Measurements from ENCODE around the gene GALNT5.

- TF ChIP-seq GATA2 (IDR thresholded peaks at IDR 0.05; ENCODE audit: insufficient read depth, insufficient read length, low read depth, low read length) = no peak
- TF ChIP-seq CTCF (IDR thresholded peaks at IDR 0.05; ENCODE audit: extremely low read depth in 1 of 2, insufficient read depth in 1 of 2, low read depth in 1 of 2, low read length in 2 of 2) = no peak
- no peak for TF ChIP-seq POLR2AphosphoS5 (IDR thresholded peaks at IDR 0.05; ENCODE audit: insufficient read depth, low read depth, low read length)
- no peak for TF ChIP-seq MAX (IDR thresholded peaks at IDR 0.05; ENCODE audit: insufficient read depth, insufficient read length)
- TF ChIP-seq EZH2 (IDR thresholded peaks at IDR 0.05; ENCODE audit: borderline replicate concordance, low read depth, low read length, severe bottlenecking) = no peak
- TF ChIP-seq POLR2A (IDR thresholded peaks at IDR 0.05; ENCODE audit: low read depth, low read length) = no peak
- no peak for TF ChIP-seq FOS (IDR thresholded peaks at IDR 0.05; ENCODE audit: borderline replicate concordance, insufficient read depth, low read length)
- TF ChIP-seq MYC (IDR thresholded peaks at IDR 0.05; ENCODE audit: low read depth, low read length) = no peak
Measured at GRCh38 chr2:157244691-157245090, 12.8 kb upstream of the GALNT5 start.
